NCI-H2196 treated with DMSO at 0.1 percent for 48 hours (cell line): ENCODE data around the gene FBXL13.
"Not testable (repeated sequence)": the region's sequence is repeated elsewhere in the genome, so short reads cannot be mapped to it uniquely, and the experiment has no call there.

Source experiments
- DNase-seq: peaks from one replicate; lab custom pipeline; 2025; ENCODE audit not compliant: unreplicated experiment; lab: John Stamatoyannopoulos, UW

The FBXL13 gene

DNA sequence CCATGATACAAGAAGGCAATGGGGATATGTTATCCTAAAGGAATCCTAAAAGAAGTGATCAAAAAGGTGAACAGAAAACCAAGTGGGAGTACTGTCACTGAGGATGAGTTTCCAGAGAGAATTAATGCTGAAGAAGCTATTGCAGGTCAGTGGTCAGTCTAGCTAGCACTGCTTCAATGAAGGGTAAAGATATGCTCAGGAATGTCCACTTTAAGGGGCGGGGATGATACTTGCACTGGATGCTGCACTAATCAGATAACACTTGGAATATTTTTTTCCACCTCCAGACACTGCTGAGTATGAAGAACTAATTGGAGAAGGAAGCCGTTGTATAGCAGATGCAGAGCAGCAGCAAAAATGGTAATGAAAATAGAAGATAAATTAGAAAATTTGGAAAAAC, 86.5 kb downstream of the FBXL13 start:
- no peak for DNase-seq

DNA sequence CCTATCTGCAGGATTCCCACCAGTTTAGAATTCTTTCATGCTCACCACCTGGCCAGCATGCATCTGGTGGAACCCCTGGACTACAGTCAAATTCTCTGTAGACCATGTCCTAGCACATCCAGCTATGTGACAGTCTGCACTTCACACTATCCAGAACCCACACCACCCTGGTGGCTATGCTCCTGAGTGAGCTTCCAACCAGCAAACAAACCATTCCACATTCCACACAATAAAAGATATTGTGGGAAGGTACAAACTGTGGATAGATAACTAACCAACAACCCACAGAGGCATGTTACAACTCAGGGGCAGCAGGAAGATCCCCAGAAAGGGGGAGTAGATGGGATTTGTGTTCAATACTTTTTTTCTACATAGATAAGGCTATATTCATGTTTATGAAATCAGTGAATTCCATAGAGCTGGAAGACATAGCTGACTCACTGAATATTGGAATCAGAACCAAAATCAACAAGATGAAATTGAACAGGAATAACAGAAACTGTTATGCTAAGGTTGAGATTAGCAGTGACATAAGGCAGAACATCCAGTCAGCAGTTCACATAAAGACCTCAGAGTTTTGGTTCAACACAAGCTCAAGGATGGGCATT, 89.3 kb downstream of the FBXL13 start:
- no peak for DNase-seq

DNA sequence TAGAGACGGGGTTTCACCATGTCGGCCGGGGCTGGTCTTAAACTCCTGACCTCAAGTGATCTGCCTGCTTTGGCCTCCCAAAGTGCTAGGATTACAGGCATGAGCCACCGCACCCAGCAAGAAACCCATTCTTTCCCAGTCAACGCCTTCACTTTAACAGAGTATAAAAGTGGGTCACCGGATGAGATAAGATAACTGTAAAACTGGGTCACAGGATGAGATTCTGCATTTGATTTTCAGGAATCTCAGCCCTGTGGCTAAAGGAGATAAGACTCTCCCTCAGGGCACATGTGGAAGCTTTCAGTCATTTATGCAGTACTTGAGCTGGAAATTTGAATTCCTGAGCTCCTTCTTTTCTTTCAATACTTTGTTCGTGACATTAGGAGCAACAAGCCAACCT, 91.0 kb downstream of the FBXL13 start:
- no peak for DNase-seq

DNA sequence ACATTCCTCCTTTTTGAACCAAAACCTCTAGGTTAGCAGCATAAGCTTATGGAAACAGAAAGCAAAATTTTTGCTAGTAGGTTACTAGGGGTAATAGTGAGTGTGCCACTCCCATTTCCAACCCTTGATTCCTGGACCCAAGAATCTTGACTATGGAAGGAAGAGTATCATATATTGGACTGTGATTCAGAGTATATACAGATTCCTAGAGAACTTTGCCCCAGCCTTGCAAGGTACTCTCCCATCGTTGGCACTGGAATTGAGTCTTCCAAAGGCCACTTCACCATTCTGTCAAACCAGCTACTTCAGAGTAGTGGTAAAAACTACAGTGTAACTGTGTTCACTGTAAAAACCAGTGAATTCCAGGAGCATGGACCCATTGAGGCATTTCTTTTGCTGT, 92.4 kb downstream of the FBXL13 start:
- DNase-seq, result no peak

DNA sequence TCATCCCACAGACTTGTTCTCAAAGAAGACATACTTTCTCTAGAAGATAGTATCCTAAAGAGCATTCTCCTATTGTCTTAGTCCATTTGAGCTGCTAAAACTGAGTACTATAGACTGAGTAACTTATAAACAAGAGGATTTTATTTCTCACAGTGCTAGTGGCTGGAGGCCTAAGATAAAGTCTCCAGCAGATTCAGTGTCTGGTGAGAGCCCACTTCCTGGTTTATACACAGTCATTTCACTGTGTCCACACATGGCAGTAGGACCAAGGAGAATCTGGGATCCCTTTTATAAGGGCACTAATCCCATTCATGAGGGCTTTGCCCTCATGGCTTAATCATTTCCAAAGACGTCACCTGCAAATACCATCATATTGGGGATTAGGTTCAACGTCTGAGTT, 93.1 kb downstream of the FBXL13 start:
- no peak for DNase-seq

DNA sequence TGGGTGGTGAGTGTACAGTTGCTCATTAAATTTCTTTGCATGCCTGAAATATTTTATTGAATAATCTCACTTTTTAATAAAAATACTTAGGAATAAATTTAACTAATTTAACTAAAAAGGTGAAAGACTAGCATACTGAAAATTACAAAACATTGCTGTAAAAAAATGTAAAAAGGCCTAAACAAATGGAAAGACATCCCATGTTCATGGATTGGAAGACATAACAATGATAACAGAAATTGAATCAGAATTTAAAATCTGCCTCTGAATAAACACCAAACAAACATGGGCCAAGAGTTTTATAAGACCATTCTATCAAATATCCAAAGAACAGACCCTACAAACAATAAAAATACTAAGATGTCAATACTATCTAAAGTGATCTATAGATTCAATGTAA, 94.9 kb downstream of the FBXL13 start:
- no peak for DNase-seq

DNA sequence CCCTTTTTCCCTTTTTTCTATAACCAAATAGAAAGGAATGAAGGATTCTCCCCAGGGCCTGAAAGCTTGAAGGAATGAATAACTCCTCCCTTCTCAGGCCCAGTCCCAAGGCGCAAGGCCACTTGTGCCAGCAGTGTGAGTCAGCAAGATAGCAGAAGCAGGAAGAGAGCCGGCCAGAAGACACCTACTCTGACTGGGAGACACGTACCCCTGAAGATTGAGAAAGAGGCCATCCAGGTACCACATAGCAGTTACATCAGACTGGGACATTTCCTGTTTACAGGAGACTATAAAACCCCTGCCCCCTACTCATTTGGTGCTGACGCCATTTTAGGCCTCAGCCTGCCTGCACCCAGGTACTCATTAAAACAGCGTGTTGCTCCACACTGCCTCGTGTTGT, 96.3 kb downstream of the FBXL13 start:
- no peak for DNase-seq

DNA sequence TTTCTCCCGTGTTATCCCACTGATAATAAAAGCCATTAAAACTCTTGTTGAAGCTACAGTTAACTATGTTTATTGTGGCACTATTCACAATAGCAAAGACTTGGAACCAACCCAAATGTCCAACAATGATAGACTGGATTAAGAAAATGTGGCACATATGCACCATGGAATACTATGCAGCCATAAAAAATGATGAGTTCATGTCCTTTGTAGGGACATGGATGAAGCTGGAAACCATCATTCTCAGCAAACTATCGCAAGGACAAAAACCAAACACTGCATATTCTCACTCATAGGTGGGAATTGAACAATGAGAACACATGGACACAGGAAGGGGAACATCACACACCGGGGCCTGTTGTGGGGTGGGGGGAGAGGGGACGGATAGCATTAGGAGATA, 97.0 kb downstream of the FBXL13 start:
- DNase-seq, result not testable (repeated sequence)

DNA sequence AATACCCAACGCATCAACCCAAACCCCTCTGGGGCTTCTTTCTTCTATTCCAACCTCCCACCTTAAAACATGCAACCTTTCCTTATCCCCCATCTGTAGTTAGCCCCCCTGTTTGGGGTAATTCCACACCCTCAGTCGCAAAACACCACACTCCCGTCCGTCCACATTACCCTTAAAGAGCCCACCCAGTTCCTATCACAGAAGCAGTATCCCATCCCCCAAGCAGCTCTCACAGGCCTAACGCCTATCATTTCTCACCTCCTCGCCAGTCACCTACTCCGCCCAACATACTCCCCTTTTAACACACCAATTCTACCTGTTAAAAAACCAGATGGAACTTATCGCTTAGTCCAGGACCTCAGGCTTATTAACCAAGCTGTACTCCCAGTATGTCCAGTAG, 98.1 kb downstream of the FBXL13 start:
- no peak for DNase-seq

DNA sequence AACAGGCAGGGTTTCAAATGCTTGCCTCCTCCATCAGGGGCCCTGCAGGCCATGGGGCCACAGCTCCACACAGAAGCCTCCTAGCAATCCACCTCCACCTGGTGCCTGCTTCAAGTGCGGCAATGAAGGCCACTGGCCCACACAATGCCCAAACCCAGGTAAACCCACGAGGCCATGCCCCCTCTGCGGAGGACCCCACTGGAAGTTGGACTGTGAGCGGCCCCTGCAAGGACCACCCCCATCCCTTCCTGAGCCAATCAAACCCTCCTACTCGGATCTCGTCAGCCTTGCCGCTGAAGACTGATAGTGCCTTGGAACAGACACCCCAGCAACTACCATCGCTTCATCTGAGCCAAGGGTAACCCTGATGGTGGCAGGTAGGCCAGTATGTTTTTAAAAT, 98.7 kb downstream of the FBXL13 start:
- no peak for DNase-seq

DNA sequence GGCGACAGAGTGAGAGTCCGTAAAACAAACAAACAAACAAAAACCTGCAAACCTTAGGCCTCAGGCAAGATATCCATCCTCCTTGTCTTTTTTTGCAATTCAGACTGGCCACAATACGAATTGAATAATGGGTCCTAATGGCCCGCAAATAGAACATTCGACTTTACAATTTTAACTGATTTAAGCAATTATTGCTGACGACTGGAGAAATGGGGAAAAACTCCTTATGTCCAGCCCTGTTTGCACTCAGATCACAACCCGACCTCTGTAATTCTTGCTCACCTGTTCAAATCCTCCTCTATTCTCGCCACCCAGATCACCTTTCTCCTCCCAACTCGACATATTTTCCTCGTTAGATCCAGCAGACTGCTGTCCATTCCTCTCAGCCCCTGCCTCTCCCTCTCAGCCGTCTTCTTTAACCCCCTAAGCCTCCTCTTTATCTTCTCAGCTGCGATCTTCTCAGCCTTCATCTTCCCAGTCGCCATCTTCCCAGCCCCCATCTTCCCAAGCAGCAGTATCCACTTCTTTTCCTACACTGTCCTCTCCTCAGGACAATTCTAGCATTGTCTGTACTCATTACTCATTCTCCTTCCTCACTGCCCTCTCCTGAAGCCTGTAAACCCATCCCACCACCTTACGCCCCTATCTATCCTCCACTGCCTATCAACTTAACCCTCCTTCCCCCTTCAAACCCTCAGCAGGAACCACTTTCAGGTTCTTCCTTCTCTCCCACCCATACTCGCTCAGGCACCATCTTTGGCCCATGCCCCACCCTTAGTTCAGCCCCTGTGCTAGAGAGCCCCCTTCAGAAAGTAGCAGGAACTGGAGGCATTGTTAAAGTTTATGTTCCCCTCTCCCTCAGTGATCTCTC, 100.0 kb downstream of the FBXL13 start:
- no peak for DNase-seq

DNA sequence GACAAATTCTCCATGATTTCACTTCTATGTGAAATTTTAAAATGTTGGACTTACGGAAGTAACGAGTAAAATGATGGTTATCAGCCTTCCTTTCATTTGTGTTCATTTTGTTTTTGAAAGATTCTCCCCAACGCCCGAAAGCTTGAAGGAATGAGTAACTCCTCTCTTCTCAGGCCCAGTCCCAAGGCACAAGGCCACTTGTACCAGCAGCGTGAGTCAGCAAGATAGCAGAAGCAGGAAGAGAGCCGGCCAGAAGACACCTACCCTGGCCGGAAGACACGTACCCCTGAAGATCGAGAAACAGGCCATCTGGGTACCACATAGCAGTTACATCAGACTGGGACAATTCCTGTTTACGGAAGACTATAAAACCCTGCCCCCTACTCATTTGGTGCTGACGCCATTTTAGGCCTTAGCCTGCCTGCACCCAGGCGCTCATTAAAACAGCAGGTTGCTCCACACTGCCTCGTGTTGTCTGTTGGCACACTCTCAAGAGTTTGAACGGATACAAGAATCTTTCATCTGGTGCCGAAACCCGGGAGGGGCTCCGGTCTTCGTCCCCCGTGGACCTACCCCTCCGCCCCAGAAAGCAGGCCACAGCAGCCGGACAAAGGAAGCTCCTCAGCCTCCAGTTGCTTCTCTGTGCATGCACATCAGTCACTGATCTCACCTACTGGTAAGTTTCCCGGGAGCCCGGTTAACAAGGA, 101.3 kb downstream of the FBXL13 start:
- no peak for DNase-seq

DNA sequence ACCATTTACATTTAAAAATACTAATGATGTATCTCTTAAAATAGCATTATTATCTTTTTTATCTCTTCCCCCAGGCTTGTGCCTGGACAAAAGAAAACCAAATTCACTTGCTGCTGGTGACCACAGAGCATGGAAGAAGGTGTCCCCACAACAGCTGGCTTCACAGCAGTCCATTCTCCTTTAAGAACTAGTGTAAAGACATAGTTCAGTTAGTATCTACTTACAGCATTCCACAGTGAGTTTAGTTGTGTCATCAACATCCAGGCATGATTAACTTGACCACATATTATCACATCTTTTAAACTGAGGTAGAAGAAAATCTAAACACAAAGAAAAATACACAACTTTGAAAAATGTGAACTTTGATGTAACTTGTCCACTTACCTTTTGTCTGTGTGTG, 106.8 kb downstream of the FBXL13 start:
- DNase-seq, result no peak

DNA sequence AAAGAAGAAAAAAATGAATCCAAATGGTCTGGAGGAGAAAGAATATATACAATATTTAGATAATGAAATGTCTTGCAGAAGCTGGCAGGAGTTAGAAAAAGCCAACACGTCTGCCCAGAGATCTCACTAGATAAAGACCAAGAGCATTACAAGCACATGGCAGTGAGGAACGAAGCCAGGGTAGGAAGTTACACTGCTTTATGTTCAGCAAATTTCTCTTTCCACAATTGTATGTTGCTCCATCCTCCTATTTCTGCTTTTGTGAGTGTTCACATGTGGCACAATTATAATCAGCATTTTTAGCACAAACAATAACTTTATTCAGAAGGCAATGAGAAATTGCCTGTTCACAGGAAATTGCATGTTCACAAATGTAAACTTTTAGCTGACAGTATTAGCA, 108.1 kb downstream of the FBXL13 start:
- DNase-seq, result no peak

DNA sequence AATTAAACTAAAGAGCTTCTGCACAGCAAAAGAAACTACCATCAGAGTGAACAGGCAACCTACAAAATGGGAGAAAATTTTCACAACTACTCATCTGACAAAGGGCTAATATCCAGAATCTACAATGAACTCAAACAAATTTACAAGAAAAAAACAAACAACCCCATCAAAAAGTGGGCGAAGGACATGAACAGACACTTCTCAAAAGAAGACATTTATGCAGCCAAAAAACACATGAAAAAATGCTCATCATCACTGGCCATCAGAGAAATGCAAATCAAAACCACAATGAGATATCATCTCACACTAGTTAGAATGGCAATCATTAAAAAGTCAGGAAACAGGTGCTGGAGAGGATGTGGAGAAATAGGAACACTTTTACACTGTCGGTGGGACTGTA, 112.6 kb downstream of the FBXL13 start:
- not testable (repeated sequence) for DNase-seq

DNA sequence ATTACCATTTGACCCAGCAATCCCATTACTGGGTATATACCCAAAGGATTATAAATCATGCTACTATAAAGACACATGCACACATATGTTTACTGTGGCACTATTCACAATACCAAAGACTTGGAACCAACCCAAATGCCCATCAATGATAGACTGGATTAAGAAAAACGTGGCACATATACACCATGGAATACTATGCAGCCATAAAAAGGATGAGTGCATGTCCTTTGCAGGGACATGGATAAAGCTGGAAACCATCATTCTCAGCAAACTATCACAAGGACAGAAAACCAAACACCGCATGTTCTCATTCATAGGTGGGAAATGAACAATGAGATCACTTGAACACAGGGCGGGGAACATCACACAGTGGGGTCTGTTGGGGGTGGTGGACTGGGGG, 116.6 kb downstream of the FBXL13 start:
- DNase-seq, result not testable (repeated sequence)

DNA sequence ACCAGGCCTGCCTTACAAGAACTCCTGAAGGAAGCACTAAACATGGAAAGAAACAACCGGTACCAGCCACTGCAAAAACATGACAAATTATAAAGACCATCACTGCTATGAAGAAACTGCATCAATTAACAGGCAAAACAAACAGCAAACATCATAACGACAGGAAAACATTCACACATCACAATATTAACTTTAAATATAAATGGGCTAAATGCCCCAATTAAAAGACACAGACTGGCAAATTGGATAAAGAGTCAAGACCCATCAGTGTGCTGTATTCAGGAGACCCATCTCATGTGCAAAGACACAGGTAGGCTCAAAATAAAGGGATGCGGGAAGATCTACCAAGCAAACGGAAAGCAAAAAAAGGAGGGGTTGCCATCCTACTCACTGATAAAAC, 120.2 kb downstream of the FBXL13 start:
- not testable (repeated sequence) for DNase-seq

DNA sequence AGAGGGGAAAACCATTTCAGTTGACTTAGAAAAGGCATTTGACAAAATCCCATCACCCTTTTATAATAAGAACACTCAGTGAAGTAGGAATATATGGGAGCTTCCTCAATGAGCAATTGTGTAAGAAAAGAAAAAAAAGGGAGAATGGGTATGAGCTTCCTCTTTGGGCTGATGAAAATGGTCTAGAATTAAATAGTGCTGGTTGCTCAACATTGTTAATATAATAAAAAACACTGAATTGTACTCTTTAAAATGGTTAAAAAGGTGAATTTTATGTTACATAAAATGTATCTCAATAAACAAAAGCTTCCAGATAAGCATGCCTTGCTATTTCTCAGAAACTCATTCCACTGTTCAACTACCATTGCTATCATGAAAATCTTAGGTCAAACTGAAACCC, 121.2 kb downstream of the FBXL13 start:
- no peak for DNase-seq

DNA sequence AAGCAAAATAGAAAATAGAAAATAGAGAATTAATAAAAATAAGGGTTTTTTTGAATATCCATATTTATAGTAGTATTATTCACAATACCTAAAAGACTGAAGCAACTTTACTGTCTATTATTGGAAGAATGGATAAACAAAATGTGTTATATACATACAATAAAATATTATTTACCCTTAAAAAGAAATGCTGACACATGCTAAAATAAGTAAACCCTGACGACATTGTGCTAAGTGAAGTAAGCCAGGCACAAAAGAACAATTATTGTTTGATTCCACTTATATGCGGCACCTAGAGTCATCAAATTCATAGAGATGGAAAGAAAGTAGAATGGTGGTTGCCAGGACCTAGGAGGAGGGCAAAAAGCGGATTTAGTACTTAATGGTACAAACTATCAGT, 122.8 kb downstream of the FBXL13 start:
- DNase-seq, result no peak

DNA sequence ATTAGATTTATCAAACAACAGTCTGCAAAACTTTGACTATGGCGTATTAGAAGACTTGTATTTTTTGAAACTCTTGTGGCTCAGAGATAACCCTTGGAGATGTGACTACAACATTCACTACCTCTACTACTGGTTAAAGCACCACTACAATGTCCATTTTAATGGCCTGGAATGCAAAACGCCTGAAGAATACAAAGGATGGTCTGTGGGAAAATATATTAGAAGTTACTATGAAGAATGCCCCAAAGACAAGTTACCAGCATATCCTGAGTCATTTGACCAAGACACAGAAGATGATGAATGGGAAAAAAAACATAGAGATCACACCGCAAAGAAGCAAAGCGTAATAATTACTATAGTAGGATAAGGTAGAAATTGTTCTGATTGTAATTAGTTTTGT, 130.4 kb downstream of the FBXL13 start:
- DNase-seq, result no peak

DNA sequence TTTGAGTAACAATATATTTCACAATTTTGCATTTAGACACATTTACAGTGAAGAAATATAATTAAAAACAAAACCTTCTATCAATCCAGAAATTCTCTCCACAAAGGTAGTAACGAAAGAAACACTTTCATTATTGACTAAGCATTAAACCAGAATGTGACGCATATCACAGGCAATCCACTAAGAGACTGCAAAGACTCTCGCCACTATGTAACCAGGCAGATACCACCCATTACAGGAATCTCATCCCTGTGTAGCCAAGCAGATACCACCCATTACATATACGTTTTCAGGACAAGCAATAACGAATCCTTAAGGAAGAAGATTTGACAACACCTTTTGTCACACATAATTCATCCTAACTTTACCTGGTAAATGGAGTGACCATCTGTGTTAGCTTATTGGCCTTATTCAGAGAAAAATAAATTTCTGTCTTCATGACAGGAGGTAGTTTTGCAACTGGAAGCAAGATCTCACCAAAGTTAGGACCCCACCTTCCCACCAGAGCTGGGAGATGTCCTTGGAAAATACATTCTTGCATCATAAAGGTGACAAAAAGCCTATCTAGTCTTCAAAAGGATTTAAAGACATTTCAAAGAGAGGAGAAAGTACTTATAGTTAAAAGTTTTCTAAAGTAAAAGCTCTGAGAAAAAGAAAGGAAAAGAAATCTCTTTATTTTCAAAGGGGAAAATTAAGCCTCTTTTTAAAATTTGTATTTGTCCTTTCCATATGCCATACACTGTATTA, 131.0 kb downstream of the FBXL13 start:
- DNase-seq, result no peak
